Breast epithelium (tissue), 4 donors: Measurements from ENCODE around the gene FOCAD. TPM values are rescaled to one million over a fixed set of nuclear protein-coding genes. Genes with fewer than 3 reads are reported as not detected.

Source experiments
- DNase-seq, 2 donors: peaks; one replicate each; pipeline ENCODE4 v3.0.0-alpha.2; 2019; ENCODE audit warnings: low spot score in 2 of 2
- H3K27ac ChIP-seq, 2 donors: fragments of 200-600 bp; sonication (generic) in 1 of 2; one replicate each; pipeline ENCODE4 v1.5.1; 2016 to 2019; ENCODE audit warnings: mild to moderate bottlenecking in 1 of 2
- H3K27me3 ChIP-seq, 2 donors: fragments of 200-600 bp; sonication (generic) in 1 of 2; one replicate each; pipeline versions ENCODE4 v1.5.1 to v1.6.0; 2017 to 2019; ENCODE audit warnings: control low read depth in 1 of 2, mild to moderate bottlenecking in 1 of 2
- H3K36me3 ChIP-seq: fragments of 200-600 bp; one replicate; pipeline ENCODE4 v1.5.1; 2019
- H3K4me1 ChIP-seq, 2 donors: fragments of 200-600 bp; sonication (generic); one replicate each; pipeline ENCODE4 v1.5.1; 2016 to 2019; ENCODE audit warnings: control low read depth in 1 of 2
- H3K4me3 ChIP-seq, 3 donors: fragments of 200-600 bp; sonication (generic); 1 replicate in 2 of 3; 2 replicates in 1 of 3; pipeline ENCODE4 v1.5.1; 2016 to 2019; ENCODE audit warnings: mild to moderate bottlenecking in 3 of 3, moderate library complexity in 2 of 3
- H3K9me3 ChIP-seq, 2 donors: fragments of 200-600 bp; sonication (generic) in 1 of 2; one replicate each; pipeline ENCODE4 v1.5.1; 2016 to 2019; ENCODE audit warnings: control low read depth in 1 of 2
- POLR2A ChIP-seq: fragments of 450-650 bp; IDR thresholded peaks from one replicate; pipeline ENCODE4 v1.6.1; 2016; ENCODE audit warnings: antibody characterized with exemption, mild to moderate bottlenecking, moderate library complexity
- POLR2AphosphoS5 ChIP-seq, 3 donors: sonication (generic); formaldehyde crosslinking; IDR thresholded peaks; one replicate each; pipeline ENCODE4 v1.6.1; 2017; ENCODE audit warnings: antibody characterized with exemption in 3 of 3
- intact Hi-C: fragments of 100-400 bp; cut with DNase I; formaldehyde crosslinking; loops from one replicate; pipeline ENCODE4 v1.15.1; 2023; ENCODE audit warnings: low total_unique reads
- total RNA-seq, 3 donors: library from RNA; depleted of rRNA; stranded (reverse); fragments of >200 nt; gene quantifications; one replicate each; pipeline ENCODE4 v1.1.0, GENCODE V29; 2016
- TF ChIP-seq, protein P1 (sequence below), 3 donors: fragments of 450-650 bp; IDR thresholded peaks; one replicate each; pipeline ENCODE4 v1.5.1; 2016 to 2017; ENCODE audit warnings: antibody characterized with exemption in 3 of 3, mild to moderate bottlenecking in 3 of 3, moderate library complexity in 3 of 3

The FOCAD gene
- total RNA-seq, 3 donors from 2014 or later: 23.4 to 48.1 (median 36.7) TPM

- H3K9me3 ChIP-seq: no peaks in the 10 kb centered on the region
- H3K36me3 ChIP-seq: no peaks in the 10 kb centered on the region
- no peaks in the 10 kb centered on the region for H3K4me1 ChIP-seq
- no peaks in the 10 kb centered on the region for H3K27me3 ChIP-seq
- no peak for DNase-seq
- intact Hi-C loops: no loop called here
- no peak for TF ChIP-seq POLR2AphosphoS5 (IDR thresholded peaks at IDR 0.05)
- TF ChIP-seq, protein P1, sequence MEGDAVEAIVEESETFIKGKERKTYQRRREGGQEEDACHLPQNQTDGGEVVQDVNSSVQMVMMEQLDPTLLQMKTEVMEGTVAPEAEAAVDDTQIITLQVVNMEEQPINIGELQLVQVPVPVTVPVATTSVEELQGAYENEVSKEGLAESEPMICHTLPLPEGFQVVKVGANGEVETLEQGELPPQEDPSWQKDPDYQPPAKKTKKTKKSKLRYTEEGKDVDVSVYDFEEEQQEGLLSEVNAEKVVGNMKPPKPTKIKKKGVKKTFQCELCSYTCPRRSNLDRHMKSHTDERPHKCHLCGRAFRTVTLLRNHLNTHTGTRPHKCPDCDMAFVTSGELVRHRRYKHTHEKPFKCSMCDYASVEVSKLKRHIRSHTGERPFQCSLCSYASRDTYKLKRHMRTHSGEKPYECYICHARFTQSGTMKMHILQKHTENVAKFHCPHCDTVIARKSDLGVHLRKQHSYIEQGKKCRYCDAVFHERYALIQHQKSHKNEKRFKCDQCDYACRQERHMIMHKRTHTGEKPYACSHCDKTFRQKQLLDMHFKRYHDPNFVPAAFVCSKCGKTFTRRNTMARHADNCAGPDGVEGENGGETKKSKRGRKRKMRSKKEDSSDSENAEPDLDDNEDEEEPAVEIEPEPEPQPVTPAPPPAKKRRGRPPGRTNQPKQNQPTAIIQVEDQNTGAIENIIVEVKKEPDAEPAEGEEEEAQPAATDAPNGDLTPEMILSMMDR (IDR thresholded peaks at IDR 0.05): no peak
- H3K4me3 ChIP-seq: no peak overlapping the region
- no peak overlapping the region for H3K27ac ChIP-seq
These were observed 18.5 kb downstream of the FOCAD start for GRCh38 chr9:20702570-20702969.

DNA sequence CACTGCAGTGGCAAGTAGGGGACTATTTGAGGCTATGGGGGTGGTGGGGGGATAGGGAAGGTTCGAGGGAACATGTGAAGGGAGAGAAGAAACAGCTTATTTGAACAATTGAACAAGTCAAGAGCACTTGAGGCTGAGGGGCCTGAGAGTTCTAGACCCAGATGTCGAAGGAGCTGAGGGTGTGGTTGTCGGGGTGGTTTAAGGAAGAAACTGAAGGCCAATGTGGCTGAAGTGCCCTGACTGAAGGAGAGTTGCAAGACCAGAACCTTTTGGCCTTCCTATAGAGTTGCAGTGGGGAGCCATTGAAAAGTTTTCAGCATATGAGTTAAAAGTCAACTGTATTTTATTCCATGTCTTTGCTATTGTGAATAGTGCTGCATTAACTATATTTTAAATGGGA is 19.1 kb downstream of the FOCAD start:
- H3K4me1 ChIP-seq: no peaks in the 10 kb centered on the region
- H3K36me3 ChIP-seq: no peaks in the 10 kb centered on the region
- no peak overlapping the region for H3K4me3 ChIP-seq
- H3K27me3 ChIP-seq: no peaks in the 10 kb centered on the region
- TF ChIP-seq, protein P1 (IDR thresholded peaks at IDR 0.05): no peak
- TF ChIP-seq POLR2A: no peak
- TF ChIP-seq POLR2AphosphoS5 (IDR thresholded peaks at IDR 0.05): no peak
- no peak overlapping the region for H3K27ac ChIP-seq
- no peaks in the 10 kb centered on the region for H3K9me3 ChIP-seq
- intact Hi-C loops: no loop called here
- DNase-seq: no peak

GRCh38 chr9:20707708-20708107 is 23.6 kb downstream of the FOCAD start:
- no peak for DNase-seq
- Histone ChIP-seq H3K4me1 (no peaks in the 10 kb centered on the region), H3K36me3 (no peaks in the 10 kb centered on the region), H3K27me3 (no peaks in the 10 kb centered on the region), H3K27ac (no peak overlapping the region), H3K9me3 (no peaks in the 10 kb centered on the region), H3K4me3 (no peak overlapping the region)
- TF ChIP-seq POLR2A (no peak), POLR2AphosphoS5 (IDR thresholded peaks at IDR 0.05) (no peak)
- TF ChIP-seq, protein P1 (IDR thresholded peaks at IDR 0.05): no peak
- intact Hi-C loops: no loop called here

GRCh38 chr9:20713172-20713571 is 29.1 kb downstream of the FOCAD start:
- intact Hi-C loops: no loop called here
- Histone ChIP-seq H3K4me3 (no peak overlapping the region), H3K4me1 (no peaks in the 10 kb centered on the region), H3K36me3 (no peaks in the 10 kb centered on the region), H3K27ac (no peak overlapping the region), H3K27me3 (no peaks in the 10 kb centered on the region), H3K9me3 (no peaks in the 10 kb centered on the region)
- no peak for DNase-seq
- TF ChIP-seq POLR2AphosphoS5 (IDR thresholded peaks at IDR 0.05) (no peak), POLR2A (no peak)
- TF ChIP-seq, protein P1 (IDR thresholded peaks at IDR 0.05): no peak

DNA sequence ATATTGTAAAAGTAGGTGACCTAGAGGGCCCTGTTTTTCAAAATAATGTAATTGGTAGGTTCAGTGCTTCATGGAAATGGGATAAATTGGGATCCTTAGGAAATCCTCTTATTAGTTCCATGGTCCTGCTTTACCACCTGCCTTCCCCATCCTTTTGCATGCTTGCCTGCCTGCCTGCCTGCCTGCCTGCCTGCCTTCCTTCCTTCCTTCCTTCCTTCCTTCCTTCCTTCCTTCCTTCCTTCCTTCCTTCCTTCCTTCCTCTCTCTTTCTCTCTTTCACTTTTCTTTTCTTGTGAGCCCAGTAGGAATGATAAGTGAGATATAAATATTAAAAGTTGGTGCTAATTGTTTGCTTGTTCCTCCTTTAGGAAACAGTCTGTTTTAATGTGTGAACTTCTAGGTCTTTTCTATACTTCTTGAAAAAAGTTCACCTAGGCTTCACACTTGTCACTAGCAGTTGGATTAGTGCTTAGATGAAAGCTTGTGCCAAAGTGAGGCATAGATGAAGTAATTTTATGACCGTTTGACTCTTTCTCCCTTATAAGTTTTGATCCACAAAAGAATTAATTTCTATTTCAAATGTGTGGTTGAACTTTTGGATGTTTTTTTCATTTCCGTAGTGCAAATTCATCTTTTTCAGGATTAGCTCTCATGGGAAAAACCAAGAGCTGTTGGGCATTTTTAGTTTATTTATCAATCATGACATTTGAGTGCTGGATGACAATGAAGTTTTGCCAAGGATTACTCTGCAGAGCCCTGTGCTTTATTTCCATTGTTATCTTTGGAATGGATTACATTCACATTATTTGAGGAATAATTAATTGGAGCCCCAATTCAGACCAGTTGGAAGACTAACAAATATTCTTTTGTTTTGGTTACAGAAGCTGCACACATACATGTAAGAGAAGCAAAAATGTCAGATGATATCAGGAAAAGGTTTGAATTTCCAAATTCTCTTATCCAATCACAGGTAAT is 30.7 kb downstream of the FOCAD start:
- Histone ChIP-seq H3K27ac (no peak overlapping the region), H3K4me3 (no peak overlapping the region), H3K9me3 (no peaks in the 10 kb centered on the region), H3K36me3 (no peaks in the 10 kb centered on the region), H3K4me1 (no peaks in the 10 kb centered on the region), H3K27me3 (no peaks in the 10 kb centered on the region)
- intact Hi-C loops: no loop called here
- no peak for DNase-seq
- TF ChIP-seq, protein P1 (IDR thresholded peaks at IDR 0.05): no peak
- no peak for TF ChIP-seq POLR2A
- no peak for TF ChIP-seq POLR2AphosphoS5 (IDR thresholded peaks at IDR 0.05)
